Gastrocnemius medialis (tissue), 4 donors: ENCODE measurements around the gene TAS2R4.

ENCODE experiments used
- POLR2A ChIP-seq, 2 donors: fragments of 450-650 bp; IDR thresholded peaks; one replicate each; pipeline ENCODE4 v1.6.1; 2017; ENCODE audit warnings: antibody characterized with exemption in 2 of 2, mild to moderate bottlenecking in 2 of 2, moderate library complexity in 2 of 2
- TF ChIP-seq, protein P1 (sequence below), 5 experiments: fragments of 450-650 bp in 3 of 5; fragments of 200-600 bp in 2 of 5; sonication (generic) in 2 of 5; IDR thresholded peaks in 4 of 5; conservative IDR thresholded peaks in 1 of 5; 1 replicate in 4 of 5; 2 replicates in 1 of 5; pipeline ENCODE4 v1.5.1; 2016 to 2019; ENCODE audit warnings: antibody characterized with exemption in 5 of 5, mild to moderate bottlenecking in 3 of 5, moderate library complexity in 3 of 5

- TF ChIP-seq, protein P1, sequence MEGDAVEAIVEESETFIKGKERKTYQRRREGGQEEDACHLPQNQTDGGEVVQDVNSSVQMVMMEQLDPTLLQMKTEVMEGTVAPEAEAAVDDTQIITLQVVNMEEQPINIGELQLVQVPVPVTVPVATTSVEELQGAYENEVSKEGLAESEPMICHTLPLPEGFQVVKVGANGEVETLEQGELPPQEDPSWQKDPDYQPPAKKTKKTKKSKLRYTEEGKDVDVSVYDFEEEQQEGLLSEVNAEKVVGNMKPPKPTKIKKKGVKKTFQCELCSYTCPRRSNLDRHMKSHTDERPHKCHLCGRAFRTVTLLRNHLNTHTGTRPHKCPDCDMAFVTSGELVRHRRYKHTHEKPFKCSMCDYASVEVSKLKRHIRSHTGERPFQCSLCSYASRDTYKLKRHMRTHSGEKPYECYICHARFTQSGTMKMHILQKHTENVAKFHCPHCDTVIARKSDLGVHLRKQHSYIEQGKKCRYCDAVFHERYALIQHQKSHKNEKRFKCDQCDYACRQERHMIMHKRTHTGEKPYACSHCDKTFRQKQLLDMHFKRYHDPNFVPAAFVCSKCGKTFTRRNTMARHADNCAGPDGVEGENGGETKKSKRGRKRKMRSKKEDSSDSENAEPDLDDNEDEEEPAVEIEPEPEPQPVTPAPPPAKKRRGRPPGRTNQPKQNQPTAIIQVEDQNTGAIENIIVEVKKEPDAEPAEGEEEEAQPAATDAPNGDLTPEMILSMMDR (IDR thresholded peaks at IDR 0.05 in 4 of 5, conservative IDR thresholded peaks at IDR 0.05 in 1 of 5), result no peak
- no peak for TF ChIP-seq POLR2A (IDR thresholded peaks at IDR 0.05)
Measured at GRCh38 chr7:141744131-141744530, 32.3 kb upstream of the TAS2R4 start.
